Mucosa of descending colon (tissue), 3 donors: ENCODE results near the gene DAB2. TPM values are rescaled to one million over a fixed set of nuclear protein-coding genes. Genes with fewer than 3 reads are reported as not detected.
"Not testable (repeated sequence)": the region's sequence is repeated elsewhere in the genome, so short reads cannot be mapped to it uniquely, and the experiment has no call there.

Experiments
- ATAC-seq: fragments of 200-7000 bp; cut with Tn5 transposase; one replicate; pipeline ENCODE4 v1.9.1; 2020; ENCODE audit warnings: mild to moderate bottlenecking, moderate library complexity
- DNase-seq, 3 donors: peaks; one replicate each; pipeline ENCODE4 v3.0.0-alpha.2; 2020
- H3K36me3 ChIP-seq: fragments of 200-600 bp; one replicate; pipeline ENCODE4 v1.8.0; 2021; ENCODE audit warnings: low read depth, mild to moderate bottlenecking
- H3K4me1 ChIP-seq: fragments of 200-600 bp; one replicate; pipeline ENCODE4 v1.8.0; 2021; ENCODE audit warnings: low read depth, mild to moderate bottlenecking
- H3K4me3 ChIP-seq: fragments of 200-600 bp; one replicate; pipeline ENCODE4 v1.8.0; 2021; ENCODE audit warnings: mild to moderate bottlenecking
- H3K9me3 ChIP-seq: fragments of 200-600 bp; one replicate; pipeline ENCODE4 v1.8.0; 2021; ENCODE audit warnings: mild to moderate bottlenecking
- CTCF ChIP-seq: fragments of 200-600 bp; IDR thresholded peaks from one replicate; pipeline ENCODE4 v1.8.0; 2022; ENCODE audit warnings: antibody characterized with exemption, mild to moderate bottlenecking
- intact Hi-C, 2 donors: fragments of 100-400 bp; cut with DNase I in 1 of 2; cut with micrococcal nuclease in 1 of 2; formaldehyde crosslinking; loops; one replicate each; pipeline versions ENCODE4 v1.11.0 to v1.11.1; 2022; cut with DNase I, micrococcal nuclease
- total RNA-seq, 3 donors: library from RNA; stranded (reverse); fragmentation: NEBNext Ultra II Directional in 2 of 3; extraction: Animal tissue kit (Norgen Biotek cat#: 25700) in 2 of 3; gene quantifications; one replicate each; pipeline versions ENCODE4 v1.2.1 to v1.2.4, GENCODE V29; 2021 to 2023
- donor health status: DM: no; HTN: no; CAD: no; lungs with moderate emphysema.
- donor health status: DM: no; HTN: no; CAD: no.
- donor health status: DM: no; HTN: yes; CAD: no.

Gene DAB2
- total RNA-seq, 3 donors from 2014 or later, result 55.7 to 75.1 (median 65.8) TPM

DNA sequence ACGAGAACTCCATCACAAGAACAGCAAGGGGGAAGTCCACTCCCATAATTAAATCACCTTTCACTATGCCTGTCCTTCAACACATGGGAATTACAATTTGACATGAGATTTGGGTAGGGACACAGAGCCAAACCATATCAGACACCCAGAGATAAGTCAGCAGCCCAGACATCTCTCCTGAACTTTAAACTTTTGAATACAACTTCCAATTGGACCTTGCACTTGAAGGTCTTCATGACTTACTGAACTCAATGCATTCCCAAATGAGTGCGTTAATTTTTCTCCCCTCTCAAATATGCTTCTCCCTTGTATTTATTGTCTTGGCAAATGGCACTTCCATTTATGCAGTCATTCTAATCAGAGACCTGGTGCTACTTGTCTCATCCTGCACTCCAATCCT lies 72.6 kb downstream of the DAB2 start:
- no peak for ATAC-seq
- no peaks in the 10 kb centered on the region for H3K4me1 ChIP-seq
- H3K9me3 ChIP-seq, result peaks cover 3% of the 10 kb centered on the region
- H3K4me3 ChIP-seq, result no peak overlapping the region
- DNase-seq, result no peak
- TF ChIP-seq CTCF, result no peak
- intact Hi-C loops, result no loop called here
- H3K36me3 ChIP-seq, result no peaks in the 10 kb centered on the region

- Histone ChIP-seq H3K36me3 (no peaks in the 10 kb centered on the region), H3K4me1 (no peaks in the 10 kb centered on the region), H3K4me3 (no peak overlapping the region), H3K9me3 (peaks cover 3% of the 10 kb centered on the region)
- intact Hi-C loops, result no loop called here
- ATAC-seq, result no peak
- no peak for TF ChIP-seq CTCF
- no peak for DNase-seq
These were observed 75.3 kb downstream of the DAB2 start for GRCh38 chr5:39349484-39349883.

DNA sequence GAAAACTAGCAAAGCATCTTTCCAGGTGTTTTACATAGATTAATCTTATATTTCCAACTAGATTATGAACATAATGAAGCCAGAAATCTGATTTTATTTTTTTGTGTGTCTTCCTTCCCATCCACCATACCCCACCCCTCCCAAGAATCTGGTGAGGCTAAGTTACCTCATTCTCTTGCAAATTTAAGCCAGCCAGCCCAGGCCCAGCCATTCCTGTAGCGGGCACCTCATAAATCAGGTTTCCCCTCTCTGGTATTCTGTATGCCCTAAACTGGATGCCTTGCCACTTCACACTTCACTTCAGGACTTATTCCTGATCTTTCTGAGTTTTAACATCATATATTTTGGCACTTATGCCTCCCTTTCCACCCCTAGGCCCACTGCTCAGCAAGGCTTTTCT lies 82.3 kb downstream of the DAB2 start:
- Histone ChIP-seq H3K9me3 (no peaks in the 10 kb centered on the region), H3K4me1 (no peaks in the 10 kb centered on the region), H3K4me3 (no peak overlapping the region), H3K36me3 (no peaks in the 10 kb centered on the region)
- no peak for TF ChIP-seq CTCF
- intact Hi-C loops, result no loop called here
- no peak for DNase-seq
- no peak for ATAC-seq

GRCh38 chr5:39341896-39342295 lies 82.9 kb downstream of the DAB2 start:
- intact Hi-C loops, result no loop called here
- ATAC-seq (no peak), DNase-seq (no peak)
- no peak for TF ChIP-seq CTCF
- no peak overlapping the region for H3K4me3 ChIP-seq
- H3K4me1 ChIP-seq, result no peaks in the 10 kb centered on the region
- no peaks in the 10 kb centered on the region for H3K9me3 ChIP-seq
- no peaks in the 10 kb centered on the region for H3K36me3 ChIP-seq

DNA sequence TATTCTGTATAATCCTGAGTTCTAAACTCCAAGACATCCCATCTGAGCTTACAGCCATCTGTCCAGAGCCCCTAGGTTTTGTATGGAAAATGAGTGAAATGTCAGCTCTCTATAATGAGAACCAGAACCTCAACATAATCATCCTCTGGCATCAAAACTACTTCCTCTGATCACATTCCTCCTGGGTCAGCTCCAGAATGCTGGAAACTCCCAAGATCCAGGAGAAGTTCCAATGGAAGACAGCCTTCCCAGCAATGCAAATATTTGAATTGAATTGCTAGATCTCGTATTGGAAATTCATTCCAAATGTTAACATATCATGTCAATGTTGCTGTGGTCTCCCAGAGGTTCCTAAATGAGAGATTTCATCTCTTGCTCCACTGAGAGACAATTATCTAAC lies 84.3 kb downstream of the DAB2 start:
- Histone ChIP-seq H3K4me3 (no peak overlapping the region), H3K9me3 (no peaks in the 10 kb centered on the region), H3K36me3 (no peaks in the 10 kb centered on the region), H3K4me1 (no peaks in the 10 kb centered on the region)
- intact Hi-C loops, result no loop called here
- no peak for DNase-seq
- no peak for TF ChIP-seq CTCF
- no peak for ATAC-seq

DNA sequence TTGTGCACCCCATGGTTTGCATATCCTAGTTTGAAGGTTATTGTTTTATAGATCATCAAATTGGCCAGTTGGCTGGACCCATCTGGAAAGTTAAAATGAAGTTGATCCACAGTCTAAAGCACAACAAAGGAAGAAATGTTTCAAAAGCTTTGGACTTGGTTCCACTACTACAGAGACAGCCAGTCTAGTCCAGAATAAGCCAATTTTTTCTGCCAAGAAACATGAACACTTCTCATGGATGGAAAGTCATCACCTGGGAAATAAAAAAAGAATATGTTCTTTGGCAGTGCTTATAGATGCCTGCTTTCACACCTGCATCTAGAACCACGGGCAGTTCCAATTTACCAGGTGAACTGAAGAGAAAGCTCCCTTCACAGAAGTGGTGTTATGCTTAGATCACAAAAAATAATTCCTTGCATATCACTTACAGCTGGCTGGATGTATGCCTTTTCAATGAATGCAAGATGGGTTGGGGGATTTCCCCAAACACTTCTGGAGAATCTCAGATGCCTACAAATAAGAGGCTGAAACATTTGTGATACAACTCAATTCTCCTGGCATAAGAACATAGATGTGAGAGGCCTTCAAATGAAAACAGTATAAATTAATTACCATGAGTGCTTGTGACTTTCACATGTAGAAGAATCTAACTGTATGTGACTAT lies 87.4 kb downstream of the DAB2 start:
- intact Hi-C loops, result no loop called here

DNA sequence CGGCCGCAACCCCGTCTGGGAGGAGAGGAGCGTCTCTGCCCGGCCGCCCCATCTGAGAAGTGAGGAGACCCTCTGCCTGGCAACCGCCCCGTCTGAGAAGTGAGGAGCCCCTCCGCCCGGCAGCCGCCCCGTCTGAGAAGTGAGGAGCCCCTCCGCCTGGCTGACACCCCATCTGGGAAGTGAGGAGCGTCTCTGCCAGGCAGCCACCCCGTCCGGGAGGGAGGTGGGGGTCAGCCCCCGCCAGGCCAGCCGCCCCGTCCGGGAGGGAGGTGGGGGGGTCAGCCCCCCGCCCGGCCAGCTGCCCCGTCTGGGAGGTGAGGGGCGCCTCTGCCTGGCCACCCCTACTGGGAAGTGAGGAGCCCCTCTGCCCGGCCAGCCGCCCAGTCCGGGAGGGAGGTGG lies 90.5 kb downstream of the DAB2 start:
- H3K4me1 ChIP-seq, H3K9me3 ChIP-seq, H3K36me3 ChIP-seq, intact Hi-C loops, ATAC-seq, DNase-seq, H3K4me3 ChIP-seq: not testable (repeated sequence)

More for the DNA sequence above, 87.4 kb downstream of the DAB2 start:
- Histone ChIP-seq H3K4me1 (no peaks in the 10 kb centered on the region), H3K9me3 (no peaks in the 10 kb centered on the region), H3K4me3 (no peak overlapping the region), H3K36me3 (no peaks in the 10 kb centered on the region)
- TF ChIP-seq CTCF, result no peak
- ATAC-seq (no peak), DNase-seq (no peak)
